Adrenal gland (tissue), 12 donors: Measurements from ENCODE around the gene SLC22A13. TPM values are rescaled to one million over a fixed set of nuclear protein-coding genes. Genes with fewer than 3 reads are reported as not detected.
A peak's percentile ranks its signal among the peaks of the same experiment; 100 is the strongest.

ENCODE experiments used
- DNase-seq, 7 donors: peaks; one replicate each; pipeline ENCODE4 v3.0.0-alpha.2; 2019 to 2020
- H3K27ac ChIP-seq, 5 donors: fragments of 200-600 bp; sonication (generic) in 4 of 5; 1 replicate in 3 of 5; 2 replicates in 2 of 5; pipeline versions ENCODE4 v1.5.1 to v1.8.0; 2016 to 2020; ENCODE audit warnings: mild to moderate bottlenecking in 1 of 5
- H3K27me3 ChIP-seq: fragments of 200-600 bp; 2 replicates; pipeline ENCODE4 v1.8.0; 2021
- H3K36me3 ChIP-seq, 2 donors: fragments of 200-600 bp; replicated peaks in 1 of 2; 1 replicate in 1 of 2; 2 replicates in 1 of 2; pipeline versions ENCODE4 v1.5.1 to v1.8.0; 2018 to 2022
- H3K4me1 ChIP-seq, 2 donors: fragments of 200-600 bp; replicated peaks in 1 of 2; 1 replicate in 1 of 2; 2 replicates in 1 of 2; pipeline versions ENCODE4 v1.5.1 to v1.8.0; 2018 to 2021
- H3K4me3 ChIP-seq, 4 donors: fragments of 200-600 bp; sonication (generic) in 3 of 4; one replicate each; pipeline ENCODE4 v1.5.1; 2016 to 2018
- H3K9me3 ChIP-seq, 3 donors: fragments of 200-600 bp; sonication (generic) in 1 of 3; replicated peaks in 1 of 3; 1 replicate in 2 of 3; 2 replicates in 1 of 3; pipeline versions ENCODE4 v1.5.1 to v1.8.0; 2016 to 2021
- POLR2A ChIP-seq, 2 donors: fragments of 450-650 bp; IDR thresholded peaks; one replicate each; pipeline ENCODE4 v1.6.1; 2017; ENCODE audit warnings: antibody characterized with exemption in 2 of 2, mild to moderate bottlenecking in 2 of 2, moderate library complexity in 1 of 2
- WGBS, 4 donors: extraction: QIAGEN DNeasy Blood & Tissue Kit in 2 of 4; methylation state at CpG; one replicate each; pipeline versions ENCODE4 v1.1.5 to v1.1.7; 2013 to 2017; 5-methylcytosine and 5-hydroxymethylcytosine counted together
- intact Hi-C, 2 donors: fragments of 100-400 bp; cut with DNase I; formaldehyde crosslinking; loops; one replicate each; pipeline versions ENCODE4 v1.14.1 to v1.15.0; 2022 to 2023
- polyA plus RNA-seq, 3 donors: library from polyadenylated mRNA; stranded (reverse); fragments of 200-250 nt in 2 of 3; fragments of 350-450 nt in 1 of 3; fragmentation: Illumina TruSeq in 1 of 3; extraction: RNeasy Lipid Tissue Mini Kit (QIAGEN cat#74804) in 1 of 3; gene quantifications; one replicate each; pipeline ENCODE4 v1.2.3, GENCODE V29; 2013 to 2014
- small RNA-seq, 2 donors: library from RNA; depleted of rRNA; stranded (forward); fragments of <200 nt; gene quantifications; one replicate each; pipeline ENCODE3, GENCODE V24; 2016
- total RNA-seq, 9 donors: library from RNA; depleted of rRNA in 4 of 9; stranded (reverse); fragments of >200 nt in 4 of 9; fragments of 120-200 nt in 1 of 9; fragmentation: NEBNext Ultra II Directional in 1 of 9; extraction: Animal tissue kit (Norgen Biotek cat#: 25700) in 1 of 9; gene quantifications; one replicate each; pipeline versions ENCODE4 v1.1.0 to v1.2.4, GENCODE V29; 2013 to 2023
- TF ChIP-seq, protein P1 (sequence below), 6 experiments: fragments of 450-650 bp in 4 of 6; fragments of 200-600 bp in 2 of 6; sonication (generic) in 1 of 6; IDR thresholded peaks; 1 replicate in 5 of 6; 2 replicates in 1 of 6; pipeline versions ENCODE4 v1.5.1 to v1.8.0; 2016 to 2021; ENCODE audit warnings: antibody characterized with exemption in 6 of 6, mild to moderate bottlenecking in 2 of 6, moderate library complexity in 1 of 6
- donor health status: healthy with polysubstance abuse.
- donor health status: Bipolar disorder and iron deficiency.
- donor health status: DM: yes; HTN: yes; CAD: no.
- donor health status: DM: no; HTN: no; CAD: no.
- donor health status: DM: no; HTN: no; CAD: no.
- donor health status: DM: yes; HTN: yes; CAD: no.

Gene SLC22A13
- total and polyA plus RNA-seq, 12 donors, result 0.06 to 0.42 (median 0.21) TPM; not detected in 6

DNA sequence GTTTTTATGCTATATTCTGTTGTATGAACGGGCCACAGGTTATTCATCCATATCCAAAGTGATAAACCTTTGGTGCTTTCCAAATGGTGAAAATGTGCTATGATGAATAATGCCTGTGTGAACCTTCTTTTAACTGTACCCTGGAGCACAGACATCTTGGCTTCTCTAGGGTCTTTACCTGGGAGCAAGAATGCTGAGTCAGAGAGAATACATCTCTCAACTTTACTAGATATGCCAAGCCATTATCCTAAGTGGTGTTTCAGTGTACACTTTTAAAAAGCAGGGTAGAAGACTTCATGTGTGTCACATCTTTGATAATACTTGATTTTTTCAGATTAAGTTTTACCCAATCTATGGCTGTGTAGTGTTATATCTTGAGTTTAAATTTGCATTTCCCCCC is 57.4 kb downstream of the SLC22A13 start:
- Histone ChIP-seq H3K4me3 (no peak overlapping the region), H3K9me3 (no peaks in the 10 kb centered on the region), H3K27ac (no peak overlapping the region), H3K36me3 (no peaks in the 10 kb centered on the region), H3K4me1 (no peaks in the 10 kb centered on the region), H3K27me3 (no peaks in the 10 kb centered on the region)
- no peak for TF ChIP-seq POLR2A (IDR thresholded peaks at IDR 0.05)
- 88 to 93% (median 90%) methylated on average over 1 of the region's 1 CpG for WGBS, 4 donors
- intact Hi-C loops, result no loop called here
- DNase-seq, result no peak

DNA sequence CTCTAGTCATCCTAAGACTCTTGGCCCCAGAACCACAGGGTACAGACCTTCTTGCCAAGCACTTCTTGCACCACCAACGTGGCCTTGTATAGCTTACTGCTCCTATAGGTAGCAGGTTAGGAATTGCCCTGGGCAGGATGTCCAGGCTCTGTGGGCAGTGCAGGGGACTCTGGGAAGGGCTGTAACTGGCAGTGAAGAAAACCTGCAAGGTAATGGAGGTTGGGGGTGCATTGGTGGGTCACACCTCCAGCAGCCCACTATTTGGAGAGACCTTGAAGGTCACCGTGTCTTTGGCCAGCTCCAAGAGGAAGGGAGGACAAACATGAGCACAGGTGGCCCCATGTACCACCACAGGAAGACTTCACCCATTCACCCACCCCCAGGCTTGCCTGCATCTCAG is 59.6 kb downstream of the SLC22A13 start:
- Histone ChIP-seq H3K9me3 (no peaks in the 10 kb centered on the region), H3K27ac (no peak overlapping the region), H3K27me3 (no peaks in the 10 kb centered on the region), H3K4me1 (no peaks in the 10 kb centered on the region), H3K36me3 (no peaks in the 10 kb centered on the region), H3K4me3 (no peak overlapping the region)
- TF ChIP-seq POLR2A (IDR thresholded peaks at IDR 0.05), result no peak
- TF ChIP-seq, protein P1, sequence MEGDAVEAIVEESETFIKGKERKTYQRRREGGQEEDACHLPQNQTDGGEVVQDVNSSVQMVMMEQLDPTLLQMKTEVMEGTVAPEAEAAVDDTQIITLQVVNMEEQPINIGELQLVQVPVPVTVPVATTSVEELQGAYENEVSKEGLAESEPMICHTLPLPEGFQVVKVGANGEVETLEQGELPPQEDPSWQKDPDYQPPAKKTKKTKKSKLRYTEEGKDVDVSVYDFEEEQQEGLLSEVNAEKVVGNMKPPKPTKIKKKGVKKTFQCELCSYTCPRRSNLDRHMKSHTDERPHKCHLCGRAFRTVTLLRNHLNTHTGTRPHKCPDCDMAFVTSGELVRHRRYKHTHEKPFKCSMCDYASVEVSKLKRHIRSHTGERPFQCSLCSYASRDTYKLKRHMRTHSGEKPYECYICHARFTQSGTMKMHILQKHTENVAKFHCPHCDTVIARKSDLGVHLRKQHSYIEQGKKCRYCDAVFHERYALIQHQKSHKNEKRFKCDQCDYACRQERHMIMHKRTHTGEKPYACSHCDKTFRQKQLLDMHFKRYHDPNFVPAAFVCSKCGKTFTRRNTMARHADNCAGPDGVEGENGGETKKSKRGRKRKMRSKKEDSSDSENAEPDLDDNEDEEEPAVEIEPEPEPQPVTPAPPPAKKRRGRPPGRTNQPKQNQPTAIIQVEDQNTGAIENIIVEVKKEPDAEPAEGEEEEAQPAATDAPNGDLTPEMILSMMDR (IDR thresholded peaks at IDR 0.05), result no peak
- WGBS, 4 donors, result 65 to 100% (median 72%) methylated on average over 1 to 2 of the region's 2 CpGs
- intact Hi-C loops, result no loop called here
- peak in 2 of 7 donors; percentile 4 to 25 for DNase-seq

- no peaks in the 10 kb centered on the region for H3K27me3 ChIP-seq
- DNase-seq, result no peak
- H3K9me3 ChIP-seq, result no peaks in the 10 kb centered on the region
- no peak for TF ChIP-seq POLR2A (IDR thresholded peaks at IDR 0.05)
- TF ChIP-seq, protein P1 (IDR thresholded peaks at IDR 0.05), result no peak
- no peaks in the 10 kb centered on the region for H3K36me3 ChIP-seq
- H3K4me1 ChIP-seq, result no peaks in the 10 kb centered on the region
- H3K4me3 ChIP-seq, result no peak overlapping the region
- H3K27ac ChIP-seq, result no peak overlapping the region
- intact Hi-C loops, result no loop called here
Observed at GRCh38 chr3:38327335-38328009, 61.9 kb downstream of the SLC22A13 start.

Small RNA genes within 50 kb of the gene (small RNA-seq; reads per million reads assigned to genes)
- 0 reads per million in 2 donors for gene RNU6-235P

Other genes starting within 250 kb of the SLC22A13 start
- 10 to 100 TPM in 8 of 9 donors, 1 to 10 TPM in 1; 9.7 to 97.3 (median 24.3) TPM for gene PLCD1, start 236.2 kb upstream of the SLC22A13 start, total RNA-seq
- 10 to 100 TPM; 11.3 to 42.7 (median 40.9) TPM for gene PLCD1, start 236.2 kb upstream of the SLC22A13 start, polyA plus RNA-seq
- gene DLEC1, start 226.6 kb upstream of the SLC22A13 start, total RNA-seq, result 1 to 10 TPM in 5 of 9 donors, under 1 TPM in 4; 0.18 to 2.0 (median 1.0) TPM
- gene DLEC1, start 226.6 kb upstream of the SLC22A13 start, polyA plus RNA-seq, result 1 to 10 TPM in 2 of 3 donors, under 1 TPM in 1; 0.20 to 2.0 (median 1.7) TPM
- 100 to 1,000 TPM in 6 of 9 donors, 10 to 100 TPM in 3; 42.3 to 150 (median 101) TPM for gene ACAA1, start 128.7 kb upstream of the SLC22A13 start, total RNA-seq
- gene ACAA1, start 128.7 kb upstream of the SLC22A13 start, polyA plus RNA-seq, result 100 to 1,000 TPM in 2 of 3 donors, 10 to 100 TPM in 1; 75.8 to 200 (median 165) TPM
- 10 to 100 TPM in 8 of 9 donors, 1 to 10 TPM in 1; 3.8 to 46.6 (median 40.7) TPM for gene MYD88, start 127.2 kb upstream of the SLC22A13 start, total RNA-seq
- 10 to 100 TPM; 22.6 to 29.9 (median 22.6) TPM for gene MYD88, start 127.2 kb upstream of the SLC22A13 start, polyA plus RNA-seq
- 10 to 100 TPM; 23.9 to 47.5 (median 29.4) TPM for gene OXSR1, start 100.3 kb upstream of the SLC22A13 start, total RNA-seq
- gene OXSR1, start 100.3 kb upstream of the SLC22A13 start, polyA plus RNA-seq, result 10 to 100 TPM; 14.8 to 38.9 (median 19.1) TPM
- gene SLC22A14, start 16.5 kb downstream of the SLC22A13 start, total RNA-seq, result under 1 TPM in 4 of 9 donors, not detected in 5; 0.11 to 0.31 (median 0.12) TPM
- gene SLC22A14, start 16.5 kb downstream of the SLC22A13 start, polyA plus RNA-seq, result under 1 TPM; 0.07 to 0.32 (median 0.10) TPM
- 10 to 100 TPM in 3 of 9 donors, 1 to 10 TPM in 6; 2.4 to 14.9 (median 9.2) TPM for gene XYLB, start 81.0 kb downstream of the SLC22A13 start, total RNA-seq
- 1 to 10 TPM; 1.5 to 3.7 (median 3.4) TPM for gene XYLB, start 81.0 kb downstream of the SLC22A13 start, polyA plus RNA-seq
- gene ACVR2B, start 188.1 kb downstream of the SLC22A13 start, total RNA-seq, result 10 to 100 TPM in 7 of 9 donors, 1 to 10 TPM in 2; 3.6 to 20.2 (median 13.7) TPM
- gene ACVR2B, start 188.1 kb downstream of the SLC22A13 start, polyA plus RNA-seq, result 1 to 10 TPM; 1.8 to 5.1 (median 2.3) TPM
- 10 to 100 TPM in 8 of 9 donors, 1 to 10 TPM in 1; 5.8 to 16.3 (median 11.5) TPM for gene EXOG, start 230.5 kb downstream of the SLC22A13 start, total RNA-seq
- gene EXOG, start 230.5 kb downstream of the SLC22A13 start, polyA plus RNA-seq, result 10 to 100 TPM in 1 of 3 donors, 1 to 10 TPM in 2; 8.3 to 13.6 (median 9.9) TPM